Gastroesophageal sphincter (tissue), 3 donors: ENCODE results near the gene CASP10.

Experiments used
- CTCF ChIP-seq, 4 experiments: fragments of 200-600 bp in 2 of 4; fragments of 450-650 bp in 2 of 4; sonication (generic) in 1 of 4; IDR thresholded peaks; one replicate each; pipeline ENCODE4 v1.5.1; 2017 to 2019; ENCODE audit warnings: antibody characterized with exemption in 4 of 4, mild to moderate bottlenecking in 2 of 4, moderate library complexity in 2 of 4
- POLR2A ChIP-seq, 2 donors: fragments of 450-650 bp; IDR thresholded peaks; one replicate each; pipeline ENCODE4 v1.6.1; 2017; ENCODE audit warnings: antibody characterized with exemption in 2 of 2, mild to moderate bottlenecking in 2 of 2, moderate library complexity in 1 of 2

- TF ChIP-seq POLR2A (IDR thresholded peaks at IDR 0.05) (no peak), CTCF (IDR thresholded peaks at IDR 0.05) (no peak)
Measured at GRCh38 chr2:201136889-201137321, 46.0 kb upstream of the CASP10 start.
